Epidermal melanocyte (primary cell): Measurements from ENCODE around the gene TBCD.

Source experiments
- DNase-seq: peaks from one replicate; pipeline ENCODE4 v3.0.0; 2011; ENCODE audit warnings: low spot score; ENCODE audit not compliant: insufficient read length

Gene TBCD

GRCh38 chr17:82849076-82849945, 97.4 kb downstream of the TBCD start:
- DNase-seq: no peak

- DNase-seq: no peak
Observed at GRCh38 chr17:82851381-82851780, 99.5 kb downstream of the TBCD start.

GRCh38 chr17:82854226-82854625, 102.4 kb downstream of the TBCD start:
- no peak for DNase-seq

- DNase-seq: no peak
Observed at GRCh38 chr17:82856361-82856760, 104.5 kb downstream of the TBCD start.

- DNase-seq: no peak
Observed at GRCh38 chr17:82858376-82859126, 106.7 kb downstream of the TBCD start.

GRCh38 chr17:82859431-82860403, 107.9 kb downstream of the TBCD start:
- DNase-seq: no peak

- no peak for DNase-seq
Observed at GRCh38 chr17:82860606-82861392, 108.9 kb downstream of the TBCD start.

- DNase-seq: no peak
Observed at GRCh38 chr17:82861393-82861775, 109.5 kb downstream of the TBCD start.

GRCh38 chr17:82862191-82862590, 110.3 kb downstream of the TBCD start:
- DNase-seq: no peak

- DNase-seq: no peak
Observed at GRCh38 chr17:82862737-82863382, 111.0 kb downstream of the TBCD start.

- no peak for DNase-seq
Observed at GRCh38 chr17:82863383-82863940, 111.6 kb downstream of the TBCD start.

- peak; percentile 88 for DNase-seq
Observed at GRCh38 chr17:82863941-82864712, 112.3 kb downstream of the TBCD start.

- DNase-seq: no peak
Observed at GRCh38 chr17:82864713-82865248, 112.9 kb downstream of the TBCD start.

GRCh38 chr17:82865274-82865673, 113.4 kb downstream of the TBCD start:
- DNase-seq: no peak

GRCh38 chr17:82865774-82866395, 114.0 kb downstream of the TBCD start:
- no peak for DNase-seq

- DNase-seq: no peak
Observed at GRCh38 chr17:82866590-82867191, 114.8 kb downstream of the TBCD start.

GRCh38 chr17:82867763-82868325, 116.0 kb downstream of the TBCD start:
- DNase-seq: no peak

GRCh38 chr17:82868715-82869131, 116.9 kb downstream of the TBCD start:
- no peak for DNase-seq
